ENCODE data around the gene MIPEP. TPM values are rescaled to one million over a fixed set of nuclear protein-coding genes. Genes with fewer than 3 reads are reported as not detected.

The MIPEP gene
- total and polyA plus RNA-seq, 2 experiments from 2014 or later: 12.6 to 19.6 TPM

DNA sequence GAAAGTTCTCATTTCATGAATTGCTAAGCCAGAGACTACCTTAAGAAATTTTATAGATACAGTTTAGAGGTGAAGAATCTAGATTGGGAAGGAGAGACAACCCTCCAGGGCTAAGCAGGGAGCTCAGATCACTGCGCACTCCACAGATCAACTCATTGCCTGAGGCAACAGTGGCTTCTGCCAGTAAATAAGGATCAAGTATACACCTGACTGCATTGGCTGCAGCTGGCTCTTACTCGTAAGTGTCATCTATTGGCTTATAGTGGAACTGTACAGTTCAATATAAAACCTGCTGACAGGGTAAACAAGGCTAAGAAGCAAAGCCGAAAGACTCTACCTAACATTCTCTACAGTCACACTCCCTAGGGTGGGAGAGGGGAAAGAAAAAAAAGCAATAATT lies 26.1 kb upstream of the MIPEP start:
- H4K20me1 ChIP-seq (ENCODE audit: insufficient read depth): no peaks in the 10 kb centered on the region
- no peak overlapping the region for H2AFZ ChIP-seq
- H3K9me3 ChIP-seq (ENCODE audit: low read depth): no peaks in the 10 kb centered on the region
- in situ Hi-C loops (cut with MboI): loop anchor here (10.0 kb wide), 1 partner anchor 319 kb away; no protein-coding TSS in a partner anchor
- no peaks in the 10 kb centered on the region for H3K79me2 ChIP-seq (ENCODE audit: insufficient read depth)
- no peak overlapping the region for H3K9ac ChIP-seq
- H3F3A ChIP-seq (ENCODE audit: insufficient read depth): no peaks in the 10 kb centered on the region; the same call in 1 of the 2 replicates
- H3K27me3 ChIP-seq (replicated peaks; ENCODE audit: insufficient read depth): no peaks in the 10 kb centered on the region
- H3K4me2 ChIP-seq (ENCODE audit: unreplicated experiment): no peak overlapping the region
- 95% methylated on average over 3 of the region's 3 CpGs for WGBS, 2 experiments (ENCODE audit: low coverage in 1 of 2, low lambda C conversion rate in 2 of 2, missing lambda C conversion rate in 2 of 2)
- H3K27ac ChIP-seq: no peak overlapping the region
- H3K4me1 ChIP-seq (ENCODE audit: insufficient read depth): peaks cover 8% of the 10 kb centered on the region; the same call in 1 of the 2 replicates
- no peak for DNase-seq
- no peaks in the 10 kb centered on the region for H3K9me2 ChIP-seq (ENCODE audit: insufficient read depth)
- TF ChIP-seq EZH2phosphoT487 (IDR thresholded peaks at IDR 0.05; ENCODE audit: insufficient read depth, low read depth): no peak
- TF ChIP-seq EZH2 (IDR thresholded peaks at IDR 0.05; ENCODE audit: insufficient read depth, poor library complexity, severe bottlenecking): no peak
- H3K36me3 ChIP-seq (ENCODE audit: low read depth): no peaks in the 10 kb centered on the region
- H3K4me3 ChIP-seq: no peak overlapping the region

DNA sequence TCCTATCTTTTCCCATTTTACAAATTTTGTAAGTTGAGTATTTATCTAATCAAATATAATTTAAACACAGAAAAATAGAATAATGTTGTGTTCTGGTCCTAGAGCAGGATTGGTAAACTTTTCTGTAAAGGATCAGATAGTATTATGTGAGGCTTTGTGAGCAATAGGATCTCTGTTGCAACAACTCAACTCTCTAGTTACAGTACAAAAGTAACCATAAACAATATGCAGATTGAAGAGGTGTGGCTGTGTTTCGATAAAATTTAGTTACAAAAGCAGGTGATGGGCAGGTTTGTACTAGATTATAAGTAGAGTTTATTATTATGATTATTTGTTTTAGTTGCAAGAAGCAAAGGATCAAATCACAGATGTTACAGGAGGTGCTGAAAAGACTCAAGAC lies 23.3 kb upstream of the MIPEP start:
- WGBS, 2 experiments (ENCODE audit: low coverage in 1 of 2, low lambda C conversion rate in 2 of 2, missing lambda C conversion rate in 2 of 2): 42 to 48% methylated on average over 1 of the region's 1 CpG
- in situ Hi-C loops (cut with MboI): loop anchor here (10.0 kb wide), 1 partner anchor 322 kb away; no protein-coding TSS in a partner anchor
- Histone ChIP-seq H2AFZ (no peak overlapping the region), H3K36me3 (ENCODE audit: low read depth) (no peaks in the 10 kb centered on the region), H3K4me1 (ENCODE audit: insufficient read depth) (no peaks in the 10 kb centered on the region), H3K27me3 (replicated peaks; ENCODE audit: insufficient read depth) (no peaks in the 10 kb centered on the region), H3K9me2 (ENCODE audit: insufficient read depth) (no peaks in the 10 kb centered on the region), H3K9me3 (ENCODE audit: low read depth) (no peaks in the 10 kb centered on the region), H3K27ac (no peak overlapping the region), H3K79me2 (ENCODE audit: insufficient read depth) (no peaks in the 10 kb centered on the region), H3K4me2 (ENCODE audit: unreplicated experiment) (no peak overlapping the region), H3F3A (ENCODE audit: insufficient read depth) (no peaks in the 10 kb centered on the region), H3K9ac (no peak overlapping the region), H3K4me3 (no peak overlapping the region), H4K20me1 (ENCODE audit: insufficient read depth) (no peaks in the 10 kb centered on the region)
- DNase-seq: no peak
- TF ChIP-seq EZH2 (IDR thresholded peaks at IDR 0.05; ENCODE audit: insufficient read depth, poor library complexity, severe bottlenecking): no peak
- no peak for TF ChIP-seq EZH2phosphoT487 (IDR thresholded peaks at IDR 0.05; ENCODE audit: insufficient read depth, low read depth)

DNA sequence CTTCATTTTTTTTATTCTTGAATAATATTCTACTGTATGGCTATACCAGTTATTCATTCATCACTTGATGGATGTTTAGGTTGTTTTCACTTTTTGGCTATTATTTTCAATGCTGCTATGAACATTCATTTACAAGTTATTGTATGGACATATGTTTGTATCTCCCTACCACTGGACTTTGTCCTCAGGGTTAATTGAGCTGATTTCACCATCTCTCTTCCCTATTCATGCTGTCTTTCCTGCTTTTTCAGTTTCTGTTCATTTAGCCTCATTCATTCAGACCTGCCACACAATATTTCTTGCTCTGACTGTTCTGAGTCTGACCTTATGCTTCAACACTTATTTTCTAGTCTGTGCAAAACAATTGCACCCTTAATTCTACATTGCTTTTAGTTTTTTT lies 20.4 kb upstream of the MIPEP start:
- no peak for DNase-seq
- in situ Hi-C loops (cut with MboI): loop anchor here (10.0 kb wide), 1 partner anchor 325 kb away; no protein-coding TSS in a partner anchor
- no peaks in the 10 kb centered on the region for H3K27me3 ChIP-seq (replicated peaks; ENCODE audit: insufficient read depth)
- H3K4me3 ChIP-seq: no peak overlapping the region
- H3K4me2 ChIP-seq (ENCODE audit: unreplicated experiment): no peak overlapping the region
- no peaks in the 10 kb centered on the region for H3F3A ChIP-seq (ENCODE audit: insufficient read depth)
- no peaks in the 10 kb centered on the region for H3K9me3 ChIP-seq (ENCODE audit: low read depth)
- H4K20me1 ChIP-seq (ENCODE audit: insufficient read depth): no peaks in the 10 kb centered on the region
- TF ChIP-seq EZH2phosphoT487 (IDR thresholded peaks at IDR 0.05; ENCODE audit: insufficient read depth, low read depth) (no peak), EZH2 (IDR thresholded peaks at IDR 0.05; ENCODE audit: insufficient read depth, poor library complexity, severe bottlenecking) (no peak)
- no peak overlapping the region for H3K9ac ChIP-seq
- H3K4me1 ChIP-seq (ENCODE audit: insufficient read depth): no peaks in the 10 kb centered on the region
- H3K36me3 ChIP-seq (ENCODE audit: low read depth): no peaks in the 10 kb centered on the region
- no peak overlapping the region for H3K27ac ChIP-seq
- no peaks in the 10 kb centered on the region for H3K9me2 ChIP-seq (ENCODE audit: insufficient read depth)
- H2AFZ ChIP-seq: no peak overlapping the region
- H3K79me2 ChIP-seq (ENCODE audit: insufficient read depth): no peaks in the 10 kb centered on the region

DNA sequence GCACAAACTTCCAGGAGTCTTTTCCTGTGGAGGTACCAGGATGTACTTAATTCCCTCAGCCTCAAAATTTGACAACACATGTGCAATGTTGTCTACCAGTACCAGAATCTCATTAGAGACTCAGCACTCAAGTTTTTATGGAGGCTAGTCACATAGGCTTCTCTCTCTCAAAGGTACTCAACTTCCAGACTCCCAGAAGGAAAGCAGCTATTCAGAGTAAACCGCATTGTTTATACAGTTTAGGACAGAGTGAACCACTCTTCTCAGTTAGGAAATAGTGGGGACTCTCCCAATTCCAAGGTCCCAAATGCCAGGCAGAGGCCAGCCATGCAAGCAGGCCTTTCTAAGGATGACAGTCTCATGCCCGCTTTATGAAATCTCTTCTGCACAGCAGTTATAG lies 16.6 kb upstream of the MIPEP start:
- Histone ChIP-seq H3K36me3 (ENCODE audit: low read depth) (no peaks in the 10 kb centered on the region), H2AFZ (peak overlapping the region; percentile 10; the same call in 1 of the 2 replicates), H3K27me3 (replicated peaks; ENCODE audit: insufficient read depth) (no peaks in the 10 kb centered on the region; the same call in 1 of the 2 replicates), H3K27ac (no peak overlapping the region), H3K9me2 (ENCODE audit: insufficient read depth) (no peaks in the 10 kb centered on the region), H3K79me2 (ENCODE audit: insufficient read depth) (no peaks in the 10 kb centered on the region), H3K4me1 (ENCODE audit: insufficient read depth) (peaks cover 12% of the 10 kb centered on the region), H3K4me3 (no peak overlapping the region), H3K9me3 (ENCODE audit: low read depth) (no peaks in the 10 kb centered on the region), H4K20me1 (ENCODE audit: insufficient read depth) (no peaks in the 10 kb centered on the region), H3K9ac (no peak overlapping the region), H3F3A (ENCODE audit: insufficient read depth) (no peaks in the 10 kb centered on the region), H3K4me2 (ENCODE audit: unreplicated experiment) (no peak overlapping the region)
- DNase-seq: no peak
- in situ Hi-C loops (cut with MboI): no loop called here
- 100% methylated on average over 2 of the region's 2 CpGs for WGBS, 2 experiments (ENCODE audit: low coverage in 1 of 2, low lambda C conversion rate in 2 of 2, missing lambda C conversion rate in 2 of 2)
- TF ChIP-seq EZH2phosphoT487 (IDR thresholded peaks at IDR 0.05; ENCODE audit: insufficient read depth, low read depth): no peak
- TF ChIP-seq EZH2 (IDR thresholded peaks at IDR 0.05; ENCODE audit: insufficient read depth, poor library complexity, severe bottlenecking): no peak

DNA sequence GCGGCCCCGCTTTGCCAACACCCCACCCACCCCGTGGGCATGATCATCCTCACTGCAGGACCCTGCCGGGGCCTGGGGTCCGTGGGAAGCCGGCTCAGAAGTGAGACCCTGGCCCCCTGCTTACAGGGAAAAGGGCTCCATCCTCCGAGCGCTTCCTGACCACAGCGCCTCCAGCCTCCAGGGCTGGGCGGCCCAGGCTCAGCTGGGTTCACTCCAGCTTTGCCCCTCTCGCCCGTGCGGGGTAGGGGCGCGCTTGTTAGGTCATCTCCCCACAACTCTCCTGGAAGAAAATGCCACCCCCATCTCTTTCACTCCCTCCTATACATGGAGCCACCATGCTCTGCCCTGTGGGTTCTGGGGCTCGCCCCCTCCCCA lies 14.7 kb upstream of the MIPEP start:
- Histone ChIP-seq H3F3A (ENCODE audit: insufficient read depth) (peaks cover 5% of the 10 kb centered on the region; the same call in 1 of the 2 replicates), H3K27me3 (replicated peaks; ENCODE audit: insufficient read depth) (no peaks in the 10 kb centered on the region; the same call in 1 of the 2 replicates), H4K20me1 (ENCODE audit: insufficient read depth) (no peaks in the 10 kb centered on the region), H3K9ac (no peak overlapping the region), H3K4me3 (peak overlapping the region; percentile 48; the same call in 1 of the 2 replicates), H2AFZ (peak overlapping the region; percentile 40), H3K4me1 (ENCODE audit: insufficient read depth) (peaks cover 24% of the 10 kb centered on the region), H3K27ac (no peak overlapping the region), H3K36me3 (ENCODE audit: low read depth) (no peaks in the 10 kb centered on the region), H3K79me2 (ENCODE audit: insufficient read depth) (no peaks in the 10 kb centered on the region), H3K9me2 (ENCODE audit: insufficient read depth) (no peaks in the 10 kb centered on the region), H3K4me2 (ENCODE audit: unreplicated experiment) (no peak overlapping the region), H3K9me3 (ENCODE audit: low read depth) (no peaks in the 10 kb centered on the region)
- TF ChIP-seq EZH2 (IDR thresholded peaks at IDR 0.05; ENCODE audit: insufficient read depth, poor library complexity, severe bottlenecking): no peak
- no peak for TF ChIP-seq EZH2phosphoT487 (IDR thresholded peaks at IDR 0.05; ENCODE audit: insufficient read depth, low read depth)
- in situ Hi-C loops (cut with MboI): no loop called here
- no peak for DNase-seq
- 68 to 74% methylated on average over 14 to 15 of the region's 16 CpGs for WGBS, 2 experiments (ENCODE audit: low coverage in 1 of 2, low lambda C conversion rate in 2 of 2, missing lambda C conversion rate in 2 of 2)

Data from GM23248 (cell line).